Islet precursor cell (in vitro differentiated cells): ENCODE data around the gene BMPR1B.

ENCODE experiments used
- DNase-seq: peaks from one replicate; pipeline ENCODE4 v3.0.0-alpha.2; 2018

Gene BMPR1B

DNA sequence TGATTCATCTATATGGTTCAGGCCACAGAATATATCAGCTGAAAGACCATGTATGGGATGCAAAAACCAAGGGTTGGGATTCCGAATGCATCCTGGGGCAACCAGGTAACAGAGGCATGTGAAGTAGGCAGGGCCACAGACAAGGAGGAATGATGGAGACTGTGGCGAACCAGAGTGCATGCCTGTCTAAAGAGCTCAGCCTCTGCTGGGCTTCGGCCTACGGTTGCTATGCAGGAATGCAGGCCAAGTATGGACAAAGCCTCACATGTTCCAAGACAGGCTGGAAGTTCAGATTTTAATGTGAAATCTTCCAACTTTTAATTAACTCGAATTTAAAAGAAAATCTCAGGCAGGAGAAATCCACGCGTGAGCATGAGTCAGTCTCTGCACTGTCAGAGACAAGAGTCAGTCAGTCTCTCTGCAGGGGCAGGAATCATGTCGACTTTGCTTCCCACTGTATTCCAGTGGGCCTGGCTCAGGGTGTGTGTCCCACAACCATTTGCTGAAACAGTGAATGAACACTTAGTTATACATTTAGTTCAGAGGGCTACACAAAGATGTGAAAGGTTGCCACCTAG, 446.6 kb downstream of the BMPR1B start:
- DNase-seq: no peak

DNA sequence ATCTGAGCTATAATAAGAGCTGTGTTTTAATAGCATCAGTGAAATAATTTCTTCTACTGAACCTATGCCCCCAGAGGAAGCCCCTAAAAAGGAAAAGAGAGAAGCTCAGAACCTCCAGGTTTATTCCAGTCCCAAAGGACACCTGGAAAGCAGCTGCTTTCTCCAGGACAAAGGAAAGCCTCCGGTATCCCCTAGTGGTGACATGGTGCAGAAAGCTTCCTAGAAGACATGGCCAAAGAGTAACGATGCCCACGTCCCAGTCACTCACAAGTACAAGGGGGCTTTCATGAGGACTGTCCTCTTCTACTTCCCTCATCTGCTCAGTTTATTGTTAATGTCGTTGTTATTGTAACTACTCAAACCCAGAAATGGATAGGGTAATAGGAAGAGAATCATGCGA, 447.1 kb downstream of the BMPR1B start:
- DNase-seq: no peak
